GM11168 (cell line): ENCODE data around the gene NEB.

Source experiments
- in situ Hi-C: fragments of 300-500 bp; cut with MboI; formaldehyde crosslinking; loops from one replicate; pipeline ENCODE4 v1.12.0; 2022; ENCODE audit warnings: low sequenced_read_pairs; ENCODE audit not compliant: unreplicated experiment

The NEB gene

GRCh38 chr2:151518802-151519201 lies 215.5 kb downstream of the NEB start:
- in situ Hi-C loops: no loop called here

DNA sequence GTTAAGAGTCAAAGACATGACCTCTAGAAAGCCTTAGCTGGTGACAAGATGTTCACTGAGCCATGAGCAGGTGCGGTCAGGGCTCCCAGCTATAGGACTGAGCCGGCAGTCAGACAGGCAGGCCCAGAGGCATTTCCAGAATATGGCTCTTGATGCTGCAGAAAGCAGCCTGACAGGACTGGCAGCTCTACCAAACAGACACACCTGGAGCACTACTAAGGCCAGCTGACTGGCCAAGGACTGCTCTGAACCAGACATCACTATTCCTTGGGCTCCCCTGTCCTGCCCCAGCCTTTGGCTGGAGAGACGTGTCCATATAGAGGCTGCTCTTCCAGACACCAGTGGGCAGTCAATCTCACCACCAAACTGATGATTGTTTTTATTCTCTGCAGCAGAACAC lies 225.8 kb downstream of the NEB start:
- in situ Hi-C loops: no loop called here

DNA sequence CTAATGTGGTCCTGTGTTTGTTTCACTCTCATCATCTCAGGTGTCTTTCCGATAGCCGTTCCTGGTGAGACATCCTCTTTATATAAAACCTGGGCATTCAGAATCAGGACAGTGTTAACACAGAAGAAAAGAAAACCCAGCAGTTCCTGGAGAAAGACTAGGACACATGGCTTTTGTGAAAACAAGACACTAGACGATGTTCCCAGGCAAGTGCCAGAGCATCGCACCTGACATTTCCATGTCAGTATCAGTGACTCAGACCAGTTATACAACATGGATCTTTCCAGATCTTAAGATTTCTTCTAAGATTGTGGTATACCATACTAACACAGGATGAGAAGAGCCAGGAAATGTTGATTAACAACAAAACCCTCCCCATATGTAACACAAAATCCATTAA lies 228.1 kb downstream of the NEB start:
- in situ Hi-C loops: no loop called here

DNA sequence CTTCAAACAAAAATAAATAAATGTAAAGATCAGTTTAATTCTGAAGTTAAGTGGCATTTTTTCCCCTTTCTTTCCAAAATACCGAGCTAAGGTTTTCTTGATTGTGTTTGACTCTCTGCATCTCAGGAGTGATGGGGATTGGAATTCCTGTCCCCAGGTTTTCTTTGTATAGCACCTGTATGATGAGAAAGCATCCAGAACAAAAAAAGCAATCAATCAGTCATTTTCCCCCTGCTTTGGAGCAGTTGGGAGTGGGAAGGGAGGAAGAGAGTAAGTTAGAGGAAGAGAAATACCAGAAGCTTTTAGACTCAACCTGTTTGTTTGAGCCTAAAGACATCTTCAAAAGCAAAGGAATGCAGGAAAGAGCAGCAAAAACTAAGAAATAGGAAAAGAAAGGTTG lies 236.1 kb downstream of the NEB start:
- in situ Hi-C loops: no loop called here

DNA sequence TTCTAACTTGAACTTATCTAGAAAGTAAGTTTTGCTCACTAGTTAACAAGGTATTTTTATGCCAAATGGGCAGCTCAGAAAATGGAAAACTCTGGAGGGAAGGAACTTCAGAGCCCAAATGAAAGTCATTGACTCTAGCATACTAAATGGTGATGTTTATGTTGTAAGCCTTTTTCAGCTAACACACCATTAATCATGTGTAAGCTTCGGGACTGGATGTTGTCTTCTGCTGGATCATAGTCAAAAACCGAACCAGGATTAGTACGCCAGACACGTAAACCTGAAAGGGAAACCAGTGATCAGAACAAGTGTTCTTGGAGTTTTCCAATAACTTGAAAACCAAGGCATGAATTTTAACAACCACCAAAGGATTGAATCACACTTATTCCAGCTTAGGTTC lies 242.8 kb downstream of the NEB start:
- in situ Hi-C loops: no loop called here

DNA sequence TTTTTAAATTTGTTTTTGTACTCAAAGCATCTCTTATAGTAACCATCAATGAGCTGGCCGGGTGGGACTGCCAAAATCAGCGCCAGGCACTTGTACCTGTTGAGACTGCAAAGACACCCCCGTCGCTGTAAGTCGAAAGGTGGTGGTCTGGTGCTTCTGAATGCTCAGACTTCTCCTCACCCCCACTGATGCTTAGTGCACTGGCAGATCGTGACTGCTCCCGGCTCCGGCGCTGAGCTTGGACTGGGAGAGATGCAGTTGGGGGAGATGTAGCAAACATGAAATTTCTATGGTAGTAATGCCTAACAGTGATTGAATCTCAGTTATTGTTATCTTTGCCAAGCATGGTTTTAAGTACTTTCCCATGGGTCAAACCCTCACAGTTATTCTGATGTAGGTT lies 244.0 kb downstream of the NEB start:
- in situ Hi-C loops: no loop called here

DNA sequence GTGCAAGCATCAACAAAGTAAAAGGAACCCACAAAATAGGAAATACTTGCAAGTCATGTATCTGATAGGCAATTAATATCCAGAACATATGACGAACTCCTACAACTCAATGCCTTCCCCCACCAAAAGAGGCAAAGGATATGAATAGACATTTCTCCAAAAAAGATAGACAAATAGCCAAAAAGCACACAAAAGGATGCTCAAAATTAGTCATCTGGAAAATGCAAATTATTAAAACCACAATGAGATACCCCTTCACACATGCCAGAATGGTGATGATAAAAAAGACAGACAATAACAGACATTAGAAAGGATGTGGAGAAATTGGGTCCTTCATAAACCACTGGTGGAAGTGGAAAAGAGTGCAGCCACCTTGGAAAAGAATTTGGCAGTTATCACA lies 248.2 kb downstream of the NEB start:
- in situ Hi-C loops: no loop called here

- in situ Hi-C loops: no loop called here
These were observed 250.2 kb downstream of the NEB start for GRCh38 chr2:151484100-151484499.

DNA sequence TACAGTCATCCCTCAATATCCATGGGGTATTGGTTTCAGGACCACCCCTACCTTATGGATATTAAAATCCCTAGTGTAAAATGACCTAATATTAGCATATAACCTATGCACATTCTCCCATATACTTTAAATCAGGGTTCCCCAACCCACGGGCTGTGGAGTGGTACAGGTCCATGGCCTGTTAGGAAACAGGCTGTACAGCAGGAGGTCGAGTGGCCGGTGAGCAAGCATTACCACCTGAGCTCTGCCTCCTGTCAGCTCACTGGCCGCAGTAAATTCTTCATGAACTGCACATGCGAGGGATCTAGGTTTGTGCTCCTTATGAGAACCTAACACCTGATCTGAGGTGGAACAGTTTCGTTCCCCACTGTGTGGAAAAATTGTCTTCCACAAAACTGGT lies 250.7 kb downstream of the NEB start:
- in situ Hi-C loops: no loop called here

DNA sequence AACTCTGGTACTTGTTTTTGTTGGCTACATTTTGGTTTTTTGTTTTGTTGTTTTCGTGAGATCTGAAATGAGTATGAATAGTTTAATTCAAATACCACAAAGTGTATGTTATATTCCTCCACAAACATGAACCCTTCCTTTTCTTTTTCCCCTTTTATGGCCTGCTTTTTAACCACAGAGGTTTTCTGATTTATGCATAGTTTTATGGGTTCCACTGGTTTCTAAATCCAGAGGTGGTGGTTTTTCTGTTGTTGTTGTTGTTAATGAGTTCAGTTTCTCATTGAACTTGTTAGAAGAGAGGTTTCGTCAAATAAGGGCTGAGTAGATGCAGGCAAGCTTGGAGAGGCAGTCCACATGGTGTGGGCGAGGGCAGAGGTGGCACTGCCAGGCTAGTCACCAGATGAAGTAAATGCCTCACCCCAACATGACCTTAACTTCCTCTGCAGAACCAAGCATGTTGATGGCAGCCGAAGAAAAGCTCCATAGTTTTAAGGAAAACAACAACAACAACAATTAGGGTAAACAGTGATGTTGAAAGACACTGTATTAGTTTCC lies 252.0 kb downstream of the NEB start:
- in situ Hi-C loops: no loop called here

DNA sequence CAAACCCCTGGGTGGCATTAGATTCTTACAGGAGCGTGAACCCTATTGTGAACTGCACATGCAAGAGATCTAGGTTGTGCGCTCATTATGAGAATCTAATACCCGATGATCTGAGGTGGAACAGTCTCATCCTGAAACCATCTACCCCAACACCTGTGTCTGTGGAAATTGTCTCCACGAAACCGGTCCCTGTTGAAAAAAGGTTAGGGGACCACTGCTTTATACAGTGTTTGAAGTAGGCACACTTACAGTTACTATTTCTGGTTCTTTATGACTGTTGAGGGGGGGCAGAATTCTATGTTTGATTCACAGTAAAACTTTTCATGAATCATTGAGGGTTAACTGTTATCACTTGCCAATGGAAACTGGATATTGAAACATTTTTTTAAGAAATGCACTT lies 252.5 kb downstream of the NEB start:
- in situ Hi-C loops: no loop called here

- in situ Hi-C loops: no loop called here
These were observed 256.3 kb downstream of the NEB start for GRCh38 chr2:151478011-151478410.

- in situ Hi-C loops: no loop called here
These were observed 258.0 kb downstream of the NEB start for GRCh38 chr2:151476287-151476686.

DNA sequence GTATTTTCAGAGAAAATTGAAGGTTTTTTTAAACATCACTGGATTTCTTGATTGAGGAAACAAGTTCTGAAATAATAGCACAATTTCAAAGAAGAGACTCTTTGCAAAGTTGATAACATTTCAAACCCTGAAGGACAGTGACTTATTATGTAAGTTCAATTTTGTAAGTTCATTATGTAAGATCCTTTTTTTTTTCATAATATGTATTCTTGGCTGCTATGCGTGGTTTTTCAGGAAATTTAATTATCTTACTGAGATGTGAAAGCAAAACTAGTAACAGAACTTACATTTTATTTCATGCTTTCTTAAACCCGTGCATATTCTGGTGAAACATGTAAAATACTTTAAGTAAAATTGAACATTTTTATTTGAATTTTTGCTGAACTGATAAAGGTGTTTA lies 259.2 kb downstream of the NEB start:
- in situ Hi-C loops: no loop called here

- in situ Hi-C loops: no loop called here
These were observed 261.3 kb downstream of the NEB start for GRCh38 chr2:151472966-151473365.

DNA sequence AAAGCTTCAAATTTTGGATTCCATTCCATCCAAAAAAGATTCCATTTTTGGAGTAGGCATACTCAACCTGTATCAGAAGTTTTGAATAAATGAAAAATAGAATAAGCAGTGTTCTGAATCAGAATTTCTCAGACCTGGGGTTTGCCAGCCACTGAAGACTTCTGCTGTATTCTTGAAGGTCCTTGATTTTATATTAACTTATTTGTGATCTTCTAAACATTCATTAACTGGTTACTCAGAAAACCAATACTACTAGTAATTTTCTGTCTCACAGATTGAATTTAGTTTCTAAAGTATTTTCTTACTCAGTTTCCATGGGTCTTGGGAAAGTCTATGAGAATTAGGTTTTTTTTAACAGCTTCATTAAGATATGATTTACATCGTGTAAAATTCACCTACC lies 263.7 kb downstream of the NEB start:
- in situ Hi-C loops: no loop called here

- in situ Hi-C loops: no loop called here
These were observed 268.5 kb downstream of the NEB start for GRCh38 chr2:151465771-151466170.

GRCh38 chr2:151459358-151459757 lies 274.9 kb downstream of the NEB start:
- in situ Hi-C loops: no loop called here

- in situ Hi-C loops: loop anchor here (25.0 kb wide), 1 partner anchor 1852 kb away; the partner anchor contains the start of gene MMADHC
These were observed 295.1 kb downstream of the NEB start for GRCh38 chr2:151439127-151439526.

DNA sequence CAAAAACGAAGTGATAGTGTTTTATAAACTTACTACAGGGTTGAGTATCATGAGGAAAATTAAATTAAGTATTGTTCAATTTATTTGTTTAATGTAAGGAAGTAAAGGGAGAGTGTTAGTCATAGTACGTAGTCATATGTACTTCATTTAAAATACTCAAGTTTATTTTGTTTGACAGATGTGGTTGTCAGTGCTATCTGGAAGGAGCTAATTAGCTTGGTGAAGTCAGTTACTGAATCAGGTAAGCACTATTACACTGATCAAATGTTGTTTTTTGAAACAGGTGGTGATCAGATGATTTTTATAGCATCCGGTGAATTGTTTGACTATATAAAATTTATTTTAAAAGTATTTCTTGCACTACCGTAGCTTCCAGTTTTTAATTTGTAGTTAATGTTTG lies 295.8 kb downstream of the NEB start:
- in situ Hi-C loops: loop anchor here (25.0 kb wide), 1 partner anchor 1851 kb away; the partner anchor contains the start of gene MMADHC

- in situ Hi-C loops: loop anchor here (25.0 kb wide), 1 partner anchor 1850 kb away; the partner anchor contains the start of gene MMADHC
These were observed 296.6 kb downstream of the NEB start for GRCh38 chr2:151437630-151438029.
